Keratinocyte (primary cell): ENCODE results near the gene STXBP5L. TPM values are rescaled to one million over a fixed set of nuclear protein-coding genes. Genes with fewer than 3 reads are reported as not detected.

ENCODE experiments used
- DNase-seq: peaks from one replicate; pipeline ENCODE4 v3.0.0-alpha.2; 2011; ENCODE audit warnings: low read depth, missing footprints, low spot score
- FAIRE-seq: peaks from 2 replicates; lab custom pipeline; 2011; peaks lifted over from hg19 to GRCh38; lab: Jason Lieb, UNC
- H2AFZ ChIP-seq: 2 replicates; pipeline ENCODE4 v1.6.0; 2012; ENCODE audit warnings: low read length, control low read depth, inconsistent platforms; ENCODE audit not compliant: control insufficient read depth
- H3K27ac ChIP-seq: 2 replicates; pipeline ENCODE4 v1.5.1; 2011; ENCODE audit warnings: low read length; ENCODE audit not compliant: control insufficient read depth, insufficient read depth
- H3K27me3 ChIP-seq: 3 replicates; pipeline ENCODE4 v1.6.0; 2011; ENCODE audit warnings: low read length; ENCODE audit not compliant: control insufficient read depth, insufficient read depth; ENCODE audit errors: extremely low read depth
- H3K36me3 ChIP-seq, 2 experiments: 2 replicates in 1 of 2; 3 replicates in 1 of 2; pipeline ENCODE4 v1.5.1; 2011; ENCODE audit warnings: low read length in 2 of 2, mild to moderate bottlenecking in 1 of 2; ENCODE audit not compliant: control insufficient read depth in 2 of 2, insufficient read depth in 2 of 2; ENCODE audit errors: extremely low read depth in 1 of 2
- H3K4me1 ChIP-seq: 3 replicates; pipeline ENCODE4 v1.5.1; 2011; ENCODE audit warnings: low read length; ENCODE audit not compliant: control insufficient read depth, insufficient read depth; ENCODE audit errors: extremely low read depth
- H3K4me2 ChIP-seq: 3 replicates; pipeline ENCODE4 v1.6.0; 2011; ENCODE audit warnings: low read depth, low read length; ENCODE audit not compliant: control insufficient read depth, insufficient read depth; ENCODE audit errors: extremely low read depth
- H3K4me3 ChIP-seq, 3 experiments: fragments of 200-600 bp in 1 of 3; sonication (generic) in 1 of 3; 2 replicates in 2 of 3; 3 replicates in 1 of 3; pipeline ENCODE4 v1.5.1; 2011 to 2016; ENCODE audit warnings: low read length in 3 of 3, mild to moderate bottlenecking in 3 of 3, control low read depth in 2 of 3, inconsistent platforms in 1 of 3, low read depth in 1 of 3, mixed read lengths in 1 of 3, mixed run types in 1 of 3, moderate library complexity in 1 of 3; ENCODE audit not compliant: control insufficient read depth in 2 of 3, insufficient read depth in 2 of 3; ENCODE audit errors: extremely low read depth in 1 of 3
- H3K79me2 ChIP-seq: 2 replicates; pipeline ENCODE4 v1.6.0; 2012; ENCODE audit warnings: low read length; ENCODE audit not compliant: control insufficient read depth, insufficient read depth
- H3K9ac ChIP-seq: 3 replicates; pipeline ENCODE4 v1.6.0; 2011; ENCODE audit warnings: low read length; ENCODE audit not compliant: control insufficient read depth, insufficient read depth; ENCODE audit errors: extremely low read depth
- H3K9me1 ChIP-seq: 3 replicates; pipeline ENCODE4 v1.6.0; 2011; ENCODE audit warnings: low read length; ENCODE audit not compliant: control insufficient read depth, insufficient read depth; ENCODE audit errors: extremely low read depth
- H3K9me3 ChIP-seq: 2 replicates; pipeline ENCODE4 v1.5.1; 2012; ENCODE audit warnings: low read depth, low read length; ENCODE audit not compliant: control insufficient read depth
- H4K20me1 ChIP-seq: 3 replicates; pipeline ENCODE4 v1.6.0; 2011; ENCODE audit warnings: low read length; ENCODE audit not compliant: control insufficient read depth, insufficient read depth; ENCODE audit errors: extremely low read depth
- EZH2 ChIP-seq: IDR thresholded peaks from one replicate; pipeline ENCODE4 v1.6.1; 2012; ENCODE audit warnings: inconsistent platforms, mild to moderate bottlenecking, low read length, moderate library complexity
- dilution Hi-C: fragments of 300-500 bp; cut with MboI; formaldehyde crosslinking; loops from one replicate; pipeline ENCODE4 v1.7.0; 2020; ENCODE audit warnings: low sequenced_read_pairs; ENCODE audit not compliant: extremely low pct_ligation_motif_present
- polyA plus RNA-seq, 5 experiments: library from polyadenylated mRNA; depleted of rRNA in 3 of 5; stranded (reverse) in 3 of 5; stranded (forward) in 1 of 5; unstranded in 1 of 5; fragments of >200 nt; gene quantifications; 1 replicate in 1 of 5; 2 replicates in 3 of 5; 3 replicates in 1 of 5; pipeline versions ENCODE4 v1.2.1 to v1.2.3, GENCODE V29; 2011 to 2012; ENCODE audit warnings: missing spikeins in 2 of 5, low read depth in 1 of 5, low replicate concordance in 1 of 5
- TF ChIP-seq, protein P1 (sequence below), 3 experiments: IDR thresholded peaks in 1 of 3; conservative IDR thresholded peaks in 1 of 3; optimal IDR thresholded peaks in 1 of 3; 2 replicates in 2 of 3; 3 replicates in 1 of 3; pipeline versions ENCODE3 to v1.5.1; 2011; ENCODE audit warnings: low read length in 3 of 3, mild to moderate bottlenecking in 3 of 3, moderate library complexity in 2 of 3, control low read depth in 1 of 3, inconsistent platforms in 1 of 3; ENCODE audit not compliant: insufficient read depth in 2 of 3; ENCODE audit errors: extremely low read depth in 1 of 3

Gene STXBP5L
- polyA plus RNA-seq, 1 donor (not counting 4 experiments of a cell fraction or from before 2014, with no cell fraction given), result not detected

DNA sequence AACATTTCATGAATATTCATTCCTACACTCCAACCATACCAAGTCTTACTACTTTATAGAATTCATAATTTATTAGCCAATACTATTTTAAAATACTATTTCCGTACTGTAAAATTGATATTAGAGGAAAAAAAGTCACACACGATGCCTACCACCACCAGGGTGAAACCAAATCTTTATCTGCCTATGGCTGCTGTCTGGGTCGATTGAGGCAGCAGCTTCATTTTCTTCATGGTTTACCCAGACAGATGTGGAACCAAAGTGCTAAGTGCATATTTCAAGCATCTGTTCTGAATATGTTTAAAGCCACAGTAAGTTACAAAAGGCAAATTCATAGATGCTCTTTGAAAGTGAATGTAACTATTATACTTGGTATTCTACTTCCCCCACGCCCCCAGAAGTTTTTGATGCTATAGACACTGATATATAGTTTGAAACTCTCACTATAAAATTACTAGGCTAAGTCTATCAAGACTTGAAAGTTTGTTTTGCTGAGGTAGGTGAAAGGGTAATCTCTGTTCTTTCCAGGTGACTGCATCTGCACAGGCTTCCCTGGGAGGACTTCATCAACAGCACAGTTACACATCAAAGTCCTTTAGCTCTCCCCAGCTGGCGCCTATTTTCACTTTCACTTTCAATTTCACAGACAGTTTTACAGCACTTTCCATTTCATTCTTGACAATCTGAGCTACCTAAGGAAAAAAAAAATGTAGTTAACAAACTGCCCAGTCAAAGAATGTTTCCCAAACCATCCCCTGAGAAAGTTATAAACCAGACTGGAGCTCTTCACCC is 523.9 kb downstream of the STXBP5L start:
- Histone ChIP-seq H3K4me3 (no peak overlapping the region), H3K4me2 (peak overlapping the region; percentile 25), H3K27ac (no peak overlapping the region), H3K27me3 (no peaks in the 10 kb centered on the region), H3K79me2 (no peaks in the 10 kb centered on the region), H3K9ac (no peak overlapping the region), H3K9me3 (no peaks in the 10 kb centered on the region), H3K4me1 (no peaks in the 10 kb centered on the region), H4K20me1 (no peaks in the 10 kb centered on the region), H2AFZ (peak overlapping the region; percentile 70), H3K36me3 (peaks cover 0 to 5% of the 10 kb centered on the region in 2 experiments), H3K9me1 (no peaks in the 10 kb centered on the region)
- FAIRE-seq, result no peak
- dilution Hi-C loops, result no loop called here
- no peak for DNase-seq
- TF ChIP-seq EZH2, result no peak
- TF ChIP-seq, protein P1, sequence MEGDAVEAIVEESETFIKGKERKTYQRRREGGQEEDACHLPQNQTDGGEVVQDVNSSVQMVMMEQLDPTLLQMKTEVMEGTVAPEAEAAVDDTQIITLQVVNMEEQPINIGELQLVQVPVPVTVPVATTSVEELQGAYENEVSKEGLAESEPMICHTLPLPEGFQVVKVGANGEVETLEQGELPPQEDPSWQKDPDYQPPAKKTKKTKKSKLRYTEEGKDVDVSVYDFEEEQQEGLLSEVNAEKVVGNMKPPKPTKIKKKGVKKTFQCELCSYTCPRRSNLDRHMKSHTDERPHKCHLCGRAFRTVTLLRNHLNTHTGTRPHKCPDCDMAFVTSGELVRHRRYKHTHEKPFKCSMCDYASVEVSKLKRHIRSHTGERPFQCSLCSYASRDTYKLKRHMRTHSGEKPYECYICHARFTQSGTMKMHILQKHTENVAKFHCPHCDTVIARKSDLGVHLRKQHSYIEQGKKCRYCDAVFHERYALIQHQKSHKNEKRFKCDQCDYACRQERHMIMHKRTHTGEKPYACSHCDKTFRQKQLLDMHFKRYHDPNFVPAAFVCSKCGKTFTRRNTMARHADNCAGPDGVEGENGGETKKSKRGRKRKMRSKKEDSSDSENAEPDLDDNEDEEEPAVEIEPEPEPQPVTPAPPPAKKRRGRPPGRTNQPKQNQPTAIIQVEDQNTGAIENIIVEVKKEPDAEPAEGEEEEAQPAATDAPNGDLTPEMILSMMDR (optimal IDR thresholded peaks at IDR 0.05 in 1 of 3, IDR thresholded peaks at IDR 0.05 in 1 of 3, conservative IDR thresholded peaks at IDR 0.05 in 1 of 3; ENCODE audit: extremely low read depth in 1 of 3, insufficient read depth in 2 of 3, low read length in 3 of 3), result no peak

DNA sequence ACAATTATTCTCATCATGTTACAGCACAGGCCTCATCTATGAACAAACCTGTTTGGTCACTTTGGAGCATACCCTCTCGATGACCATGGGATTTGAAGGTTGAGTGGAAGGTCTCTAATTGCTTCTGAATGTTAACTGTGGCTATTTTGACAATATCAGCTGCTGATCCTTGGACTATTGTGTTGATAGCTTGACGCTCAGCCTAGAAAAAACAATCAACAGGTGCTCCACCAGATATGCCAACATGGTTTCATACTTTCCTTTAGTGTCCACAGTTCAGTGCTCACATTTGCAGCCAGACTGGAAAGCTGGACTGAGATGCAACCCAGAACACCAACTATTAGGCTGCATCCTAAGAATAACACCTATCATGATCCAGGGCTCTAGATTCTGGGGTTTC is 528.1 kb downstream of the STXBP5L start:
- Histone ChIP-seq H2AFZ (no peak overlapping the region), H3K9ac (no peak overlapping the region), H3K27me3 (no peaks in the 10 kb centered on the region), H3K79me2 (no peaks in the 10 kb centered on the region), H3K4me2 (no peak overlapping the region), H4K20me1 (no peaks in the 10 kb centered on the region), H3K9me3 (no peaks in the 10 kb centered on the region), H3K27ac (no peak overlapping the region), H3K4me1 (no peaks in the 10 kb centered on the region), H3K9me1 (no peaks in the 10 kb centered on the region), H3K4me3 (no peak overlapping the region), H3K36me3 (peaks cover 0 to 5% of the 10 kb centered on the region in 2 experiments)
- TF ChIP-seq, protein P1 (optimal IDR thresholded peaks at IDR 0.05 in 1 of 3, IDR thresholded peaks at IDR 0.05 in 1 of 3, conservative IDR thresholded peaks at IDR 0.05 in 1 of 3; ENCODE audit: extremely low read depth in 1 of 3, insufficient read depth in 2 of 3, low read length in 3 of 3), result no peak
- TF ChIP-seq EZH2, result no peak
- DNase-seq (no peak), FAIRE-seq (no peak)
- dilution Hi-C loops, result no loop called here
